A673 (cell line): ENCODE measurements around the gene ANKMY1.

Experiments
- CTCF ChIP-seq: fragments of 300-800, 200-600 bp; sonication (generic); conservative IDR thresholded peaks from 2 replicates; pipeline ENCODE4 v1.5.1; 2017; ENCODE audit warnings: low read depth, mild to moderate bottlenecking, antibody characterized with exemption, low read length, moderate library complexity, mixed read lengths
- EZH2 ChIP-seq: fragments of 200-600 bp; sonication (generic); IDR thresholded peaks from 2 replicates; pipeline ENCODE4 v1.6.1; 2017; ENCODE audit warnings: borderline replicate concordance, low read depth, mild to moderate bottlenecking, mixed read lengths, antibody characterized with exemption, low read length; ENCODE audit not compliant: poor library complexity, severe bottlenecking

- no peak for TF ChIP-seq CTCF
- TF ChIP-seq EZH2: no peak
Observed at GRCh38 chr2:240457223-240458043, 100.4 kb downstream of the ANKMY1 start.
